SK-N-SH (cell line): ENCODE data around the gene ULK1. TPM values are rescaled to one million over a fixed set of nuclear protein-coding genes. Genes with fewer than 3 reads are reported as not detected.

Experiments used
- CTCF ChIA-PET: fragments of 300-600, 350-600 bp; formaldehyde crosslinking; extraction: SDS; loops from one replicate; lab custom pipeline; 2021; lab: Yijun Ruan, JAX
- POLR2A ChIA-PET: fragments of 350-600 bp; sonication (Branson Sonifier 250); formaldehyde crosslinking; extraction: SDS; loops from one replicate; lab custom pipeline; 2020; ENCODE audit warnings: antibody characterized with exemption, inconsistent platforms; lab: Yijun Ruan, JAX
- DNase-seq: peaks from one replicate; pipeline ENCODE4 v3.0.0; 2012
- H2AFZ ChIP-seq: fragments of 200-600 bp; sonication (generic); 2 replicates; pipeline ENCODE4 v1.8.1; 2016; ENCODE audit warnings: antibody characterized with exemption, mild to moderate bottlenecking, low read depth
- H3F3A ChIP-seq: fragments of 200-600 bp; sonication (generic); replicated peaks from 2 replicates; pipeline ENCODE3; 2016; ENCODE audit warnings: antibody characterized with exemption, mild to moderate bottlenecking; ENCODE audit not compliant: insufficient read depth
- H3K27ac ChIP-seq, 2 experiments: fragments of 200-500 bp in 1 of 2; fragments of 200-600 bp in 1 of 2; sonication (Bioruptor generic) in 1 of 2; sonication (generic), shearing (Covaris generic) in 1 of 2; 2 replicates each; pipeline versions ENCODE4 v1.5.1 to v1.6.1; 2014 to 2016; ENCODE audit warnings: low read depth in 2 of 2, inconsistent platforms in 1 of 2, low read length in 1 of 2, mild to moderate bottlenecking in 1 of 2, mixed read lengths in 1 of 2
- H3K27me3 ChIP-seq: fragments of 200-600 bp; sonication (generic), shearing (Covaris generic); 2 replicates; pipeline ENCODE4 v1.6.1; 2016; ENCODE audit warnings: mixed run types; ENCODE audit not compliant: insufficient read depth
- H3K36me3 ChIP-seq, 2 experiments: fragments of 200-500 bp in 1 of 2; fragments of 200-600 bp in 1 of 2; sonication (Bioruptor generic) in 1 of 2; sonication (generic) in 1 of 2; replicated peaks in 1 of 2; 2 replicates each; pipeline versions ENCODE3 to v1.5.1; 2014 to 2016; ENCODE audit warnings: low read length in 1 of 2, mild to moderate bottlenecking in 1 of 2; ENCODE audit not compliant: insufficient read depth in 2 of 2, control insufficient read depth in 1 of 2
- H3K4me1 ChIP-seq, 2 experiments: fragments of 200-500 bp in 1 of 2; fragments of 200-600 bp in 1 of 2; sonication (Bioruptor generic) in 1 of 2; sonication (generic), shearing (Covaris generic) in 1 of 2; 2 replicates each; pipeline versions ENCODE4 v1.5.1 to v1.6.1; 2014 to 2016; ENCODE audit warnings: low read depth in 1 of 2, low read length in 1 of 2, mixed run types in 1 of 2; ENCODE audit not compliant: insufficient read depth in 2 of 2, control insufficient read depth in 1 of 2
- H3K4me2 ChIP-seq: fragments of 200-600 bp; sonication (generic), shearing (Covaris generic); 2 replicates; pipeline ENCODE4 v1.6.1; 2017; ENCODE audit warnings: mixed run types
- H3K4me3 ChIP-seq, 2 experiments: fragments of 200-500 bp in 1 of 2; fragments of 200-600 bp in 1 of 2; sonication (Bioruptor generic) in 1 of 2; sonication (generic), shearing (Covaris generic) in 1 of 2; 2 replicates each; pipeline versions ENCODE4 v1.5.1 to v1.8.1; 2014 to 2016; ENCODE audit warnings: low read depth in 2 of 2, inconsistent platforms in 1 of 2, low read length in 1 of 2, mild to moderate bottlenecking in 1 of 2, mixed read lengths in 1 of 2, moderate library complexity in 1 of 2
- H3K79me2 ChIP-seq: fragments of 200-600 bp; sonication (generic); 2 replicates; pipeline ENCODE4 v1.8.1; 2017; ENCODE audit warnings: mild to moderate bottlenecking; ENCODE audit not compliant: insufficient read depth
- H3K9ac ChIP-seq: fragments of 200-600 bp; sonication (generic); 2 replicates; pipeline ENCODE4 v1.6.1; 2017; ENCODE audit warnings: mixed run types
- H3K9me2 ChIP-seq: fragments of 200-600 bp; sonication (generic); 2 replicates; pipeline ENCODE4 v1.6.1; 2017; ENCODE audit warnings: mixed run types
- H3K9me3 ChIP-seq: fragments of 200-600 bp; sonication (generic); 2 replicates; pipeline ENCODE4 v1.6.1; 2017; ENCODE audit warnings: mixed run types, mild to moderate bottlenecking, moderate library complexity
- H4K20me1 ChIP-seq: fragments of 200-600 bp; sonication (generic); 2 replicates; pipeline ENCODE4 v1.6.1; 2017; ENCODE audit warnings: mild to moderate bottlenecking, mixed run types; ENCODE audit not compliant: insufficient read depth
- EP300 ChIP-seq, 2 experiments: IDR thresholded peaks; 2 replicates each; pipeline versions ENCODE4 v1.4.0 to v1.6.1; 2012; ENCODE audit warnings: borderline replicate concordance in 1 of 2, low read depth in 1 of 2, low read length in 1 of 2
- FOSL2 ChIP-seq: IDR thresholded peaks from 2 replicates; pipeline ENCODE4 v1.4.0; 2012; ENCODE audit warnings: low read depth, mild to moderate bottlenecking, moderate library complexity, borderline replicate concordance
- FOXJ3 ChIP-seq: sonication (generic); formaldehyde crosslinking; IDR thresholded peaks from 2 replicates; pipeline ENCODE4 v1.5.1; 2020; ENCODE audit warnings: mild to moderate bottlenecking, missing genetic modification reagents
- FOXM1 ChIP-seq: IDR thresholded peaks from 2 replicates; pipeline ENCODE4 v1.4.0; 2012; ENCODE audit warnings: low read depth, mild to moderate bottlenecking
- IRF3 ChIP-seq: fragments of 150-350 bp; IDR thresholded peaks from 2 replicates; pipeline ENCODE4 v1.6.1; 2016; ENCODE audit warnings: mild to moderate bottlenecking, low read depth, low read length
- MEF2A ChIP-seq: IDR thresholded peaks from 2 replicates; pipeline ENCODE4 v1.4.0; 2012; ENCODE audit warnings: low read depth, borderline replicate concordance
- MXI1 ChIP-seq: IDR thresholded peaks from 2 replicates; pipeline ENCODE4 v1.6.1; 2012; ENCODE audit warnings: mild to moderate bottlenecking, low read depth, low read length, improper control_type of control experiment
- NFIC ChIP-seq: IDR thresholded peaks from 2 replicates; pipeline ENCODE4 v1.4.0; 2012; ENCODE audit warnings: borderline replicate concordance
- RAD21 ChIP-seq: IDR thresholded peaks from 2 replicates; pipeline ENCODE4 v1.6.1; 2012; ENCODE audit warnings: mild to moderate bottlenecking, low read length
- RCOR1 ChIP-seq: fragments of 150-350 bp; IDR thresholded peaks from 2 replicates; pipeline ENCODE4 v1.6.1; 2017; ENCODE audit warnings: antibody characterized with exemption, low read length
- REST ChIP-seq: IDR thresholded peaks from 2 replicates; pipeline ENCODE4 v1.6.1; 2012; ENCODE audit warnings: mild to moderate bottlenecking, low read depth, low read length, moderate library complexity
- RXRA ChIP-seq: IDR thresholded peaks from 2 replicates; pipeline ENCODE4 v1.4.0; 2012; ENCODE audit warnings: low read depth, mild to moderate bottlenecking, borderline replicate concordance
- SMC3 ChIP-seq: IDR thresholded peaks from 2 replicates; pipeline ENCODE4 v1.6.1; 2012; ENCODE audit warnings: low read depth, low read length, improper control_type of control experiment
- YY1 ChIP-seq: IDR thresholded peaks from 2 replicates; pipeline ENCODE4 v1.4.0; 2012; ENCODE audit warnings: low read depth, mild to moderate bottlenecking
- WGBS: methylation state at CpG from one replicate; pipeline ENCODE4 v1.1.6; 2017; ENCODE audit warnings: low lambda C conversion rate; 5-methylcytosine and 5-hydroxymethylcytosine counted together
- polyA plus RNA-seq, 3 experiments: library from polyadenylated mRNA; depleted of rRNA; stranded (reverse); fragments of >200 nt; gene quantifications; 2 replicates each; pipeline ENCODE4 v1.2.3, GENCODE V29; 2012
- TF ChIP-seq, protein P1 (sequence below): fragments of 200-600 bp; sonication (generic); IDR thresholded peaks from 2 replicates; pipeline ENCODE4 v1.6.1; 2017; ENCODE audit warnings: antibody characterized with exemption, mild to moderate bottlenecking, moderate library complexity
- TF ChIP-seq, protein P2 (sequence below): IDR thresholded peaks from 2 replicates; pipeline ENCODE4 v1.4.0; 2012; ENCODE audit warnings: low read depth
- TF ChIP-seq, protein P3 (sequence below): IDR thresholded peaks from 2 replicates; pipeline ENCODE4 v1.4.0; 2012; ENCODE audit warnings: low read depth, borderline replicate concordance

The ULK1 gene
- polyA plus RNA-seq, 1 of the 3 experiments (the other 2 are of a cell fraction) = 10.7 TPM

DNA sequence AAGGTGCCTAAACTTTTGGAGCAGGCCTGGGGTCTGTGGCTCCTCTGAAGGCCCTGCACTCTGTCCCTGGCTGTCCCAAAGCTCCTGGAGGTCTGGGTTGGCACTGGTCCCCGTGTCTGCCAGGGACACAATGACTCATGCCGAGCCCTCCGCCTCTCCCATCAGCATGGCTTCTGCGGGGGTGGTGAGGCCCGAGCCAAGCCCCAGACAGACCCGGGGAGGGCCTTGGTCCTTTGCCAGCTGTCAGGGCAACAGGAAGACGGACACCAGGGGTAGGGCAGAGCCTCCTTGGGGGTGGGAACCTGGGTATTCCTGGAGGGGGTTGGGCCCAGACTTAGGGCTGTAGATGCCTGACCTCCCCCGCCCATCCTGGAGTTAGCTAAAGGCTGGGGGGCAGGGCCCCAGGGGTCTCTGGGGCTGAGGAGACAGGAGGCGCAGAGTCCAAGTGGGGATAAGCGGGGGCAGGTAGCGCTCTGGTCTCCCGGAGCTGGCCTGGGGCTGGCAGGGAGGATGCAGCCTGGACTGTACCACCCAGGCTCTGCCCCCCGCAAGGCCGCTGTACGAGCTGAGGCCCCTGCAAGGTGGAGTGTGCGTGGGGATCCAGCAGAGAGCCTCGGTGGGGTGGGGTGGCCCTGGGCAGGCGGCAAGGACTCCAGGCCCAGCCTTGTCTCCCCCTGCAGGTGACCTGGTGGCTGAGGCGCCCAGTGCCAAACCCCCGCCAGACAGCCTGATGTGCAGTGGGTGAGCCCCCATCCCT lies 18.3 kb downstream of the ULK1 start (continued):
- TF ChIP-seq, protein P1, sequence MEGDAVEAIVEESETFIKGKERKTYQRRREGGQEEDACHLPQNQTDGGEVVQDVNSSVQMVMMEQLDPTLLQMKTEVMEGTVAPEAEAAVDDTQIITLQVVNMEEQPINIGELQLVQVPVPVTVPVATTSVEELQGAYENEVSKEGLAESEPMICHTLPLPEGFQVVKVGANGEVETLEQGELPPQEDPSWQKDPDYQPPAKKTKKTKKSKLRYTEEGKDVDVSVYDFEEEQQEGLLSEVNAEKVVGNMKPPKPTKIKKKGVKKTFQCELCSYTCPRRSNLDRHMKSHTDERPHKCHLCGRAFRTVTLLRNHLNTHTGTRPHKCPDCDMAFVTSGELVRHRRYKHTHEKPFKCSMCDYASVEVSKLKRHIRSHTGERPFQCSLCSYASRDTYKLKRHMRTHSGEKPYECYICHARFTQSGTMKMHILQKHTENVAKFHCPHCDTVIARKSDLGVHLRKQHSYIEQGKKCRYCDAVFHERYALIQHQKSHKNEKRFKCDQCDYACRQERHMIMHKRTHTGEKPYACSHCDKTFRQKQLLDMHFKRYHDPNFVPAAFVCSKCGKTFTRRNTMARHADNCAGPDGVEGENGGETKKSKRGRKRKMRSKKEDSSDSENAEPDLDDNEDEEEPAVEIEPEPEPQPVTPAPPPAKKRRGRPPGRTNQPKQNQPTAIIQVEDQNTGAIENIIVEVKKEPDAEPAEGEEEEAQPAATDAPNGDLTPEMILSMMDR = peak; percentile 22
- TF ChIP-seq MEF2A (no peak), SMC3 (peak; percentile 25; the same call in 1 of the 2 replicates), REST (no peak), RCOR1 (peak; percentile 28; the same call in 1 of the 2 replicates), FOXJ3 (CRISPR knock-in tag) (peak; percentile 21; the same call in 1 of the 2 replicates), FOSL2 (peak; percentile 75; the same call in 1 of the 2 replicates)
- TF ChIP-seq, protein P2, sequence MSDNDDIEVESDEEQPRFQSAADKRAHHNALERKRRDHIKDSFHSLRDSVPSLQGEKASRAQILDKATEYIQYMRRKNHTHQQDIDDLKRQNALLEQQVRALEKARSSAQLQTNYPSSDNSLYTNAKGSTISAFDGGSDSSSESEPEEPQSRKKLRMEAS = peak; percentile 60; the same call in 1 of the 2 replicates
- TF ChIP-seq, protein P3, sequence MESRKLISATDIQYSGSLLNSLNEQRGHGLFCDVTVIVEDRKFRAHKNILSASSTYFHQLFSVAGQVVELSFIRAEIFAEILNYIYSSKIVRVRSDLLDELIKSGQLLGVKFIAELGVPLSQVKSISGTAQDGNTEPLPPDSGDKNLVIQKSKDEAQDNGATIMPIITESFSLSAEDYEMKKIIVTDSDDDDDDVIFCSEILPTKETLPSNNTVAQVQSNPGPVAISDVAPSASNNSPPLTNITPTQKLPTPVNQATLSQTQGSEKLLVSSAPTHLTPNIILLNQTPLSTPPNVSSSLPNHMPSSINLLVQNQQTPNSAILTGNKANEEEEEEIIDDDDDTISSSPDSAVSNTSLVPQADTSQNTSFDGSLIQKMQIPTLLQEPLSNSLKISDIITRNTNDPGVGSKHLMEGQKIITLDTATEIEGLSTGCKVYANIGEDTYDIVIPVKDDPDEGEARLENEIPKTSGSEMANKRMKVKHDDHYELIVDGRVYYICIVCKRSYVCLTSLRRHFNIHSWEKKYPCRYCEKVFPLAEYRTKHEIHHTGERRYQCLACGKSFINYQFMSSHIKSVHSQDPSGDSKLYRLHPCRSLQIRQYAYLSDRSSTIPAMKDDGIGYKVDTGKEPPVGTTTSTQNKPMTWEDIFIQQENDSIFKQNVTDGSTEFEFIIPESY = no peak

DNA sequence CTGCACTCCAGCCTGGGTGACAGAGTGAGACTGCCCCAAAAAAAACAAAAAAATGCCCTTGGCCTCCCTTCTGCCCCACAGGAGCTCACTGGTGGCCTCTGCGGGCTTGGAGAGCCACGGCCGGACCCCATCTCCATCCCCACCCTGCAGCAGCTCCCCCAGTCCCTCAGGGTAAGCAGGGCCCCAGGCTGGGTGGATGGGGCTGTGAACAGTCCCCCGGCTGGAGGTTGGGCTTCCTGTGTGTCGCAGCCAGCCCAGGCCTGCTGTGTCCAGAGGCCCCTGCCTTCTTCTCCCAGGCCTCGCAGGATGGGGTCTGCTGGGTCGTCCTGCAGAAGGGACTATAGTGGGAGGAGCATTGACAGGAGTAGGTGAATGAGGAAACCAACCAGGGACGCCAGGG lies 19.2 kb downstream of the ULK1 start:
- Histone ChIP-seq H4K20me1 (no peaks in the 10 kb centered on the region), H3K4me2 (no peak overlapping the region), H3K79me2 (0 out of 2 replicates have a peak, but pooled peaks cover 4% of the 10 kb centered on the region), H3F3A (no peaks in the 10 kb centered on the region), H2AFZ (no peak overlapping the region), H3K4me1 (peaks cover 9 to 27% of the 10 kb centered on the region in 2 experiments; a peak in 2 of 4 replicates), H3K27ac (no peak overlapping the region; a peak in 1 of 4 replicates), H3K27me3 (no peaks in the 10 kb centered on the region), H3K9ac (no peak overlapping the region), H3K4me3 (no peak overlapping the region), H3K9me3 (no peaks in the 10 kb centered on the region), H3K36me3 (peaks cover 4 to 60% of the 10 kb centered on the region in 2 experiments), H3K9me2 (no peaks in the 10 kb centered on the region)
- CTCF ChIA-PET = interaction anchor here (2.8 to 3.6 kb wide), 2 partner anchors 14 to 78 kb away, joined by 12 to 23 read pairs; no protein-coding TSS in a partner anchor
- 96% methylated on average over 8 of the region's 8 CpGs for WGBS
- POLR2A ChIA-PET = no interaction called here
- no peak for DNase-seq
- TF ChIP-seq FOXM1 = no peak
- no peak for TF ChIP-seq NFIC
- no peak for TF ChIP-seq RAD21
- TF ChIP-seq SMC3 = no peak
- TF ChIP-seq RCOR1 = no peak
- TF ChIP-seq RXRA = no peak
- no peak for TF ChIP-seq MXI1
- no peak for TF ChIP-seq YY1
- TF ChIP-seq IRF3 = no peak
- TF ChIP-seq EP300 (IDR thresholded peaks at IDR 0.05; ENCODE audit: borderline replicate concordance in 1 of 2, low read depth in 1 of 2, low read length in 1 of 2) = no peak
- TF ChIP-seq, protein P1 = no peak
- TF ChIP-seq, protein P2 = no peak
